Transverse colon (tissue), 4 donors: ENCODE measurements around the gene HERC2.

Experiments
- CTCF ChIP-seq, 5 experiments: fragments of 200-600 bp in 3 of 5; fragments of 450-650 bp in 2 of 5; sonication (generic) in 3 of 5; IDR thresholded peaks; 1 replicate in 2 of 5; 2 replicates in 3 of 5; pipeline ENCODE4 v1.5.1; 2016 to 2017; ENCODE audit warnings: antibody characterized with exemption in 5 of 5, inconsistent platforms in 3 of 5, mild to moderate bottlenecking in 2 of 5, moderate library complexity in 1 of 5
- POLR2A ChIP-seq: fragments of 450-650 bp; IDR thresholded peaks from one replicate; pipeline ENCODE4 v1.6.1; 2016; ENCODE audit warnings: antibody characterized with exemption, mild to moderate bottlenecking, moderate library complexity
- POLR2AphosphoS5 ChIP-seq, 3 donors: sonication (generic); formaldehyde crosslinking; IDR thresholded peaks; one replicate each; pipeline ENCODE4 v1.6.1; 2016; ENCODE audit warnings: antibody characterized with exemption in 3 of 3

GRCh38 chr15:28190391-28191174 lies 131.4 kb downstream of the HERC2 start:
- TF ChIP-seq POLR2AphosphoS5 (IDR thresholded peaks at IDR 0.05) (no peak), CTCF (IDR thresholded peaks at IDR 0.05) (no peak), POLR2A (no peak)
